Inflammatory macrophage treated with lipopolysaccharide for 1 hour (primary cell): ENCODE measurements around the gene MRPL53.
A peak's percentile ranks its signal among the peaks of the same experiment; 100 is the strongest.
"Not testable (repeated sequence)": the region's sequence is repeated elsewhere in the genome, so short reads cannot be mapped to it uniquely, and the experiment has no call there.

Source experiments
- DNase-seq, 2 donors: peaks; one replicate each; pipeline ENCODE4 v3.0.0-alpha.2; 2020 to 2022

Gene MRPL53

GRCh38 chr2:74447230-74447999 lies 25.1 kb downstream of the MRPL53 start:
- no peak for DNase-seq

- no peak for DNase-seq
Measured at GRCh38 chr2:74444498-74445318, 27.8 kb downstream of the MRPL53 start.

- not testable (repeated sequence) for DNase-seq
Measured at GRCh38 chr2:74442483-74443297, 29.8 kb downstream of the MRPL53 start.

GRCh38 chr2:74441690-74442482 lies 30.6 kb downstream of the MRPL53 start, which contains the start of gene RTKN:
RTKN (minus strand) TSS chr2:74441937; CDS start chr2:74441816, 121 bp downstream.
- DNase-seq = no peak

GRCh38 chr2:74441170-74441689 lies 31.2 kb downstream of the MRPL53 start:
- no peak for DNase-seq

GRCh38 chr2:74440378-74441169 lies 31.9 kb downstream of the MRPL53 start:
- peak; percentile 51 to 57 for DNase-seq

- no peak for DNase-seq
Measured at GRCh38 chr2:74439803-74440377, 32.6 kb downstream of the MRPL53 start.

GRCh38 chr2:74439373-74439772 lies 33.1 kb downstream of the MRPL53 start:
- DNase-seq = no peak

GRCh38 chr2:74438248-74438647 lies 34.2 kb downstream of the MRPL53 start:
- no peak for DNase-seq

- DNase-seq = no peak
Measured at GRCh38 chr2:74436848-74437695, 35.4 kb downstream of the MRPL53 start.

GRCh38 chr2:74436111-74436805 lies 36.2 kb downstream of the MRPL53 start:
- no peak for DNase-seq

GRCh38 chr2:74430502-74430901 lies 42.0 kb downstream of the MRPL53 start:
- DNase-seq = no peak

GRCh38 chr2:74429487-74430451 lies 42.7 kb downstream of the MRPL53 start:
- no peak for DNase-seq

GRCh38 chr2:74428675-74429074 lies 43.8 kb downstream of the MRPL53 start:
- DNase-seq = no peak

GRCh38 chr2:74427551-74427950 lies 44.9 kb downstream of the MRPL53 start:
- DNase-seq = no peak

GRCh38 chr2:74426181-74426758 lies 46.2 kb downstream of the MRPL53 start:
- no peak for DNase-seq

- no peak for DNase-seq
Measured at GRCh38 chr2:74425523-74425922, 47.0 kb downstream of the MRPL53 start.
